Ascending aorta (tissue), 2 donors: ENCODE data around the gene NCKAP5. TPM values are rescaled to one million over a fixed set of nuclear protein-coding genes. Genes with fewer than 3 reads are reported as not detected.

Experiments used
- DNase-seq, 2 donors: peaks; one replicate each; pipeline ENCODE4 v3.0.0-alpha.2; 2019; ENCODE audit warnings: low spot score in 2 of 2
- H3K27ac ChIP-seq, 2 donors: fragments of 200-600 bp; sonication (generic); one replicate each; pipeline ENCODE4 v1.5.1; 2016 to 2017; ENCODE audit warnings: mild to moderate bottlenecking in 1 of 2
- H3K27me3 ChIP-seq: fragments of 200-600 bp; sonication (generic); one replicate; pipeline ENCODE4 v1.5.1; 2017
- H3K36me3 ChIP-seq, 2 donors: fragments of 200-600 bp; sonication (generic); one replicate each; pipeline ENCODE4 v1.5.1; 2016
- H3K4me1 ChIP-seq, 2 donors: fragments of 200-600 bp; sonication (generic); one replicate each; pipeline ENCODE4 v1.5.1; 2016 to 2017; ENCODE audit warnings: mild to moderate bottlenecking in 1 of 2
- H3K4me3 ChIP-seq, 2 donors: fragments of 200-600 bp; sonication (generic); one replicate each; pipeline ENCODE4 v1.5.1; 2016 to 2017; ENCODE audit warnings: mild to moderate bottlenecking in 1 of 2
- H3K9me3 ChIP-seq, 2 donors: fragments of 200-600 bp; sonication (generic); one replicate each; pipeline ENCODE4 v1.5.1; 2016
- CTCF ChIP-seq, 3 experiments: fragments of 200-600 bp in 2 of 3; fragments of 450-650 bp in 1 of 3; sonication (generic) in 2 of 3; IDR thresholded peaks; one replicate each; pipeline ENCODE4 v1.5.1; 2016 to 2019; ENCODE audit warnings: antibody characterized with exemption in 3 of 3, mild to moderate bottlenecking in 1 of 3, moderate library complexity in 1 of 3
- intact Hi-C: fragments of 100-400 bp; cut with DNase I; formaldehyde crosslinking; loops from one replicate; pipeline ENCODE4 v1.15.1; 2023
- total RNA-seq: library from RNA; depleted of rRNA; stranded (reverse); fragments of >200 nt; gene quantifications from one replicate; pipeline ENCODE4 v1.1.0, GENCODE V29; 2016

Gene NCKAP5
- total RNA-seq, 1 donor from 2014 or later: 0.75 TPM

GRCh38 chr2:133458280-133458679, 110.0 kb downstream of the NCKAP5 start:
- intact Hi-C loops: no loop called here
- Histone ChIP-seq H3K4me3 (no peak overlapping the region), H3K27ac (no peak overlapping the region), H3K4me1 (no peaks in the 10 kb centered on the region), H3K9me3 (no peaks in the 10 kb centered on the region), H3K27me3 (no peaks in the 10 kb centered on the region), H3K36me3 (no peaks in the 10 kb centered on the region)
- TF ChIP-seq CTCF (IDR thresholded peaks at IDR 0.05): no peak
- DNase-seq: no peak

GRCh38 chr2:133457861-133458260, 110.4 kb downstream of the NCKAP5 start:
- TF ChIP-seq CTCF (IDR thresholded peaks at IDR 0.05): no peak
- H3K27ac ChIP-seq: no peak overlapping the region
- no peaks in the 10 kb centered on the region for H3K27me3 ChIP-seq
- no peak overlapping the region for H3K4me3 ChIP-seq
- no peaks in the 10 kb centered on the region for H3K36me3 ChIP-seq
- no peak for DNase-seq
- no peaks in the 10 kb centered on the region for H3K4me1 ChIP-seq
- no peaks in the 10 kb centered on the region for H3K9me3 ChIP-seq
- intact Hi-C loops: no loop called here

GRCh38 chr2:133456971-133457370, 111.3 kb downstream of the NCKAP5 start:
- Histone ChIP-seq H3K27ac (no peak overlapping the region), H3K4me3 (no peak overlapping the region), H3K4me1 (no peaks in the 10 kb centered on the region), H3K27me3 (no peaks in the 10 kb centered on the region), H3K36me3 (no peaks in the 10 kb centered on the region), H3K9me3 (no peaks in the 10 kb centered on the region)
- no peak for DNase-seq
- intact Hi-C loops: no loop called here
- no peak for TF ChIP-seq CTCF (IDR thresholded peaks at IDR 0.05)

GRCh38 chr2:133456156-133456555, 112.1 kb downstream of the NCKAP5 start:
- no peak for TF ChIP-seq CTCF (IDR thresholded peaks at IDR 0.05)

GRCh38 chr2:133453032-133453431, 115.2 kb downstream of the NCKAP5 start:
- no peak overlapping the region for H3K27ac ChIP-seq
- H3K36me3 ChIP-seq: no peaks in the 10 kb centered on the region
- no peak for TF ChIP-seq CTCF (IDR thresholded peaks at IDR 0.05)
- intact Hi-C loops: no loop called here
- H3K27me3 ChIP-seq: no peaks in the 10 kb centered on the region
- no peak for DNase-seq
- H3K9me3 ChIP-seq: no peaks in the 10 kb centered on the region
- H3K4me3 ChIP-seq: no peak overlapping the region
- no peaks in the 10 kb centered on the region for H3K4me1 ChIP-seq

More at GRCh38 chr2:133456156-133456555, 112.1 kb downstream of the NCKAP5 start:
- intact Hi-C loops: no loop called here
- Histone ChIP-seq H3K4me1 (no peaks in the 10 kb centered on the region), H3K27me3 (no peaks in the 10 kb centered on the region), H3K27ac (no peak overlapping the region), H3K36me3 (no peaks in the 10 kb centered on the region), H3K4me3 (no peak overlapping the region), H3K9me3 (no peaks in the 10 kb centered on the region)
- DNase-seq: no peak

GRCh38 chr2:133452583-133452982, 115.7 kb downstream of the NCKAP5 start:
- H3K27me3 ChIP-seq: no peaks in the 10 kb centered on the region
- H3K36me3 ChIP-seq: no peaks in the 10 kb centered on the region
- no peak overlapping the region for H3K4me3 ChIP-seq
- no peaks in the 10 kb centered on the region for H3K9me3 ChIP-seq
- TF ChIP-seq CTCF (IDR thresholded peaks at IDR 0.05): no peak
- DNase-seq: no peak
- H3K27ac ChIP-seq: no peak overlapping the region
- no peaks in the 10 kb centered on the region for H3K4me1 ChIP-seq
- intact Hi-C loops: no loop called here
